ENCODE data around the gene SERPINA6. TPM values are rescaled to one million over a fixed set of nuclear protein-coding genes. Genes with fewer than 3 reads are reported as not detected.

Gene SERPINA6
- polyA plus RNA-seq (0.18 TPM in 1 of 3 replicates, not detected in the others), polyA minus RNA-seq (not detected in 3 replicates)
- not detected for polyA plus RNA-seq (2011; ENCODE audit: low read depth)
- polyA plus RNA-seq (2011; cell fraction: cytosol; rRNA removed) = 0.08 TPM in 1 of 2 replicates, not detected in the other
- polyA plus RNA-seq (2011; cell fraction: nucleus; rRNA removed) = 0.09 TPM in 1 of 2 replicates, not detected in the other
- polyA plus RNA-seq (2012; ENCODE audit: low replicate concordance) = 0.10 TPM in 1 of 2 replicates, not detected in the other
- not detected for polyA minus RNA-seq (2011; cell fraction: cytosol; rRNA and poly(A)+ RNA removed)
- polyA minus RNA-seq (2011; cell fraction: nucleus; rRNA and poly(A)+ RNA removed) = not detected in 2 replicates

GRCh38 chr14:94322648-94323570, at the start of gene SERPINA6:
SERPINA6 (minus strand) TSS chr14:94323336; CDS start chr14:94314648, 8,688 bp downstream.
- no peaks in the 10 kb centered on the region for H4K20me1 ChIP-seq (ENCODE audit: control insufficient read depth, extremely low read depth, insufficient read depth, low read length)
- H3K9me1 ChIP-seq (ENCODE audit: control insufficient read depth, extremely low read depth, insufficient read depth, low read length) = no peaks in the 10 kb centered on the region
- H3K79me2 ChIP-seq (ENCODE audit: control insufficient read depth, insufficient read depth, low read length) = no peaks in the 10 kb centered on the region
- H3K4me1 ChIP-seq (ENCODE audit: control insufficient read depth, extremely low read depth, insufficient read depth, low read length) = peaks cover 6% of the 10 kb centered on the region
- TF ChIP-seq EZH2 (IDR thresholded peaks at IDR 0.05; ENCODE audit: low read length) (no peak), CTCF (optimal IDR thresholded peaks at IDR 0.05 in 1 of 3, IDR thresholded peaks at IDR 0.05 in 1 of 3, conservative IDR thresholded peaks at IDR 0.05 in 1 of 3; ENCODE audit: extremely low read depth in 1 of 3, insufficient read depth in 2 of 3, low read length in 3 of 3) (no peak)
- H3K4me2 ChIP-seq (ENCODE audit: control insufficient read depth, extremely low read depth, insufficient read depth, low read depth, low read length) = no peak within 1 kb of the TSS
- H3K27me3 ChIP-seq (ENCODE audit: control insufficient read depth, extremely low read depth, insufficient read depth, low read length) = no peaks in the 10 kb centered on the region
- H3K9ac ChIP-seq (ENCODE audit: control insufficient read depth, extremely low read depth, insufficient read depth, low read length) = no peak within 1 kb of the TSS
- H2AFZ ChIP-seq (ENCODE audit: control insufficient read depth, low read length) = no peak within 1 kb of the TSS
- DNase-seq (ENCODE audit: low read depth, low spot score) (no peak), FAIRE-seq (no peak)
- no peak within 1 kb of the TSS for H3K27ac ChIP-seq (ENCODE audit: control insufficient read depth, insufficient read depth, low read length)
- dilution Hi-C loops (cut with MboI; ENCODE audit: extremely low pct_ligation_motif_present, low sequenced_read_pairs) = no loop called here
- H3K9me3 ChIP-seq (ENCODE audit: control insufficient read depth, low read depth, low read length) = no peaks in the 10 kb centered on the region
- no peak within 1 kb of the TSS for H3K4me3 ChIP-seq (ENCODE audit: control insufficient read depth in 2 of 3, extremely low read depth in 1 of 3, insufficient read depth in 2 of 3, low read depth in 1 of 3, low read length in 3 of 3)
- H3K36me3 ChIP-seq (ENCODE audit: control insufficient read depth in 2 of 2, extremely low read depth in 1 of 2, insufficient read depth in 2 of 2, low read length in 2 of 2) = no peaks in the 10 kb centered on the region

GRCh38 chr14:94372021-94372605, 49.0 kb upstream of the SERPINA6 start:
- FAIRE-seq (no peak), DNase-seq (ENCODE audit: low read depth, low spot score) (no peak)
- dilution Hi-C loops (cut with MboI; ENCODE audit: extremely low pct_ligation_motif_present, low sequenced_read_pairs) = no loop called here
- Histone ChIP-seq H3K9me3 (ENCODE audit: control insufficient read depth, low read depth, low read length) (no peaks in the 10 kb centered on the region), H3K4me2 (ENCODE audit: control insufficient read depth, extremely low read depth, insufficient read depth, low read depth, low read length) (no peak overlapping the region), H4K20me1 (ENCODE audit: control insufficient read depth, extremely low read depth, insufficient read depth, low read length) (no peaks in the 10 kb centered on the region), H3K36me3 (ENCODE audit: control insufficient read depth in 2 of 2, extremely low read depth in 1 of 2, insufficient read depth in 2 of 2, low read length in 2 of 2) (no peaks in the 10 kb centered on the region), H3K4me3 (ENCODE audit: control insufficient read depth in 2 of 3, extremely low read depth in 1 of 3, insufficient read depth in 2 of 3, low read depth in 1 of 3, low read length in 3 of 3) (no peak overlapping the region), H3K4me1 (ENCODE audit: control insufficient read depth, extremely low read depth, insufficient read depth, low read length) (peaks cover 13% of the 10 kb centered on the region), H3K9ac (ENCODE audit: control insufficient read depth, extremely low read depth, insufficient read depth, low read length) (no peak overlapping the region), H3K9me1 (ENCODE audit: control insufficient read depth, extremely low read depth, insufficient read depth, low read length) (no peaks in the 10 kb centered on the region), H3K79me2 (ENCODE audit: control insufficient read depth, insufficient read depth, low read length) (no peaks in the 10 kb centered on the region), H3K27ac (ENCODE audit: control insufficient read depth, insufficient read depth, low read length) (no peak overlapping the region), H2AFZ (ENCODE audit: control insufficient read depth, low read length) (no peak overlapping the region), H3K27me3 (ENCODE audit: control insufficient read depth, extremely low read depth, insufficient read depth, low read length) (no peaks in the 10 kb centered on the region)
- peak; percentile 12 to 17 (median 17) for TF ChIP-seq CTCF (optimal IDR thresholded peaks at IDR 0.05 in 1 of 3, IDR thresholded peaks at IDR 0.05 in 1 of 3, conservative IDR thresholded peaks at IDR 0.05 in 1 of 3; ENCODE audit: extremely low read depth in 1 of 3, insufficient read depth in 2 of 3, low read length in 3 of 3)
- TF ChIP-seq EZH2 (IDR thresholded peaks at IDR 0.05; ENCODE audit: low read length) = no peak
